ENCODE data around the gene KLHL11.

KLHL11 gene, protein sequence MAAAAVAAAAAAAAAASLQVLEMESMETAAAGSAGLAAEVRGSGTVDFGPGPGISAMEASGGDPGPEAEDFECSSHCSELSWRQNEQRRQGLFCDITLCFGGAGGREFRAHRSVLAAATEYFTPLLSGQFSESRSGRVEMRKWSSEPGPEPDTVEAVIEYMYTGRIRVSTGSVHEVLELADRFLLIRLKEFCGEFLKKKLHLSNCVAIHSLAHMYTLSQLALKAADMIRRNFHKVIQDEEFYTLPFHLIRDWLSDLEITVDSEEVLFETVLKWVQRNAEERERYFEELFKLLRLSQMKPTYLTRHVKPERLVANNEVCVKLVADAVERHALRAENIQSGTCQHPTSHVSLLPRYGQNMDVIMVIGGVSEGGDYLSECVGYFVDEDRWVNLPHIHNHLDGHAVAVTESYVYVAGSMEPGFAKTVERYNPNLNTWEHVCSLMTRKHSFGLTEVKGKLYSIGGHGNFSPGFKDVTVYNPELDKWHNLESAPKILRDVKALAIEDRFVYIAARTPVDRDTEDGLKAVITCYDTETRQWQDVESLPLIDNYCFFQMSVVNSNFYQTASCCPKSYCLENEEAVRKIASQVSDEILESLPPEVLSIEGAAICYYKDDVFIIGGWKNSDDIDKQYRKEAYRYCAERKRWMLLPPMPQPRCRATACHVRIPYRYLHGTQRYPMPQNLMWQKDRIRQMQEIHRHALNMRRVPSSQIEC

DNA sequence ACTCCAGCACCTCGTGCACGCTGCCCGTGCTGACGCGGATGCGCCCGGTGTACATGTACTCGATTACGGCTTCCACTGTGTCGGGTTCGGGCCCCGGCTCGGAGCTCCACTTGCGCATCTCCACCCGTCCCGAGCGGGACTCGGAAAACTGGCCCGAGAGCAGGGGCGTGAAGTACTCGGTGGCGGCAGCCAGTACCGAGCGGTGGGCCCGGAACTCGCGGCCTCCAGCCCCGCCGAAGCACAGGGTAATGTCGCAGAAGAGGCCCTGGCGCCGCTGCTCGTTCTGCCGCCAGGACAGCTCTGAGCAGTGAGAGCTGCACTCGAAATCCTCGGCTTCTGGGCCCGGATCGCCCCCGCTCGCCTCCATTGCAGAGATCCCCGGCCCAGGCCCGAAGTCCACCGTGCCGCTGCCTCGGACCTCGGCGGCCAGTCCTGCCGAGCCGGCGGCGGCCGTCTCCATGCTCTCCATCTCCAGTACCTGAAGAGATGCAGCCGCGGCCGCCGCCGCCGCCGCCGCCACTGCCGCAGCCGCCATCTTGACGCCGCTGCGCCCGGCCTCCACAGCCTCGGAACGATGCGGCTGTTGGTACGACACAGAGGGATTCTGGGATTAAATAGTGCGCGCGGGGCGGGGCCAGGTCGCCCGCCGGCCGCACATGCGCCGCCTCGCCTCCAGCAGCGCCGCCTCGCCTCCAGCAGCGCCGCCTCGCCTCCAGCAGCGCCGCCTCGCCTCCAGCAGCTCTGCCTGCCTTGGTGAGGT is at the start of gene KLHL11:
TSS of gene KLHL11 (minus strand) at position 588 of the 760 bp plus-strand sequence. CDS start at position 535, 53 bp downstream.
- intact Hi-C loops (cut with DNase I; ENCODE audit: low total_unique reads), result loop anchor here (10.0 kb wide), 1 partner anchor 50 kb away; the partner anchor contains the start of genes FKBP10 and P3H4
- peak within 1 kb of the TSS; percentile 96 to 100 for H3K4me3 ChIP-seq
- peak; percentile 86 to 93 for DNase-seq
- peak within 1 kb of the TSS; percentile 96 to 98 for H3K27ac ChIP-seq
- no peaks in the 10 kb centered on the region for H3K9me3 ChIP-seq
- no peaks in the 10 kb centered on the region for H3K27me3 ChIP-seq
- peaks cover 0 to 42% (median 25%) of the 10 kb centered on the region in 4 donors for H3K4me1 ChIP-seq
- peaks cover 0 to 27% (median 19%) of the 10 kb centered on the region in 3 donors for H3K36me3 ChIP-seq
- TF ChIP-seq, protein P1, sequence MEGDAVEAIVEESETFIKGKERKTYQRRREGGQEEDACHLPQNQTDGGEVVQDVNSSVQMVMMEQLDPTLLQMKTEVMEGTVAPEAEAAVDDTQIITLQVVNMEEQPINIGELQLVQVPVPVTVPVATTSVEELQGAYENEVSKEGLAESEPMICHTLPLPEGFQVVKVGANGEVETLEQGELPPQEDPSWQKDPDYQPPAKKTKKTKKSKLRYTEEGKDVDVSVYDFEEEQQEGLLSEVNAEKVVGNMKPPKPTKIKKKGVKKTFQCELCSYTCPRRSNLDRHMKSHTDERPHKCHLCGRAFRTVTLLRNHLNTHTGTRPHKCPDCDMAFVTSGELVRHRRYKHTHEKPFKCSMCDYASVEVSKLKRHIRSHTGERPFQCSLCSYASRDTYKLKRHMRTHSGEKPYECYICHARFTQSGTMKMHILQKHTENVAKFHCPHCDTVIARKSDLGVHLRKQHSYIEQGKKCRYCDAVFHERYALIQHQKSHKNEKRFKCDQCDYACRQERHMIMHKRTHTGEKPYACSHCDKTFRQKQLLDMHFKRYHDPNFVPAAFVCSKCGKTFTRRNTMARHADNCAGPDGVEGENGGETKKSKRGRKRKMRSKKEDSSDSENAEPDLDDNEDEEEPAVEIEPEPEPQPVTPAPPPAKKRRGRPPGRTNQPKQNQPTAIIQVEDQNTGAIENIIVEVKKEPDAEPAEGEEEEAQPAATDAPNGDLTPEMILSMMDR (IDR thresholded peaks at IDR 0.05), result peak; percentile 5 to 10

DNA sequence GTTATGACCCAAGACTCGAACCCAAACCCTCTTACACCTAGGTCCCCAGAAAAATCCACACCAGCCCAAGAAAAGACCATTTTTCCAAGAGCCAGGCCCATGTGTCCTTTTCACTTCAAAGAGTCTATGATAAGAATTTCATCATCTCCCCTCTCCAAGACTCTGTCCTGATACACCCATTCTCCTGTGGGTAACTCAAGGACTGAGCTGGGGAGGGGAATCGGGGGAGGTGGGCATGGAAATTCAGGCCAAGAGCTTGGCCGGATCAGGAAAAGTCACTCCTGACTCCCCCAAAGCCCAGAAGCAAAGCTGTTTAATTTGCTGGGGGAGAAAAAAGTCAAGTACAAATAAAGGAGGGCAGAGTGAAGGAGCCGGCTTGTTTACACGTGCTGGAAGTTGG is 49.8 kb upstream of the KLHL11 start:
- Histone ChIP-seq H3K4me3 (no peak overlapping the region), H3K27me3 (no peaks in the 10 kb centered on the region), H3K36me3 (peaks cover 27 to 39% (median 38%) of the 10 kb centered on the region in 3 donors), H3K4me1 (peaks cover 0 to 40% (median 20%) of the 10 kb centered on the region in 4 donors), H3K27ac (no peak overlapping the region), H3K9me3 (no peaks in the 10 kb centered on the region)
- intact Hi-C loops (cut with DNase I; ENCODE audit: low total_unique reads), result no loop called here
- TF ChIP-seq, protein P1 (IDR thresholded peaks at IDR 0.05), result no peak
- no peak for DNase-seq

DNA sequence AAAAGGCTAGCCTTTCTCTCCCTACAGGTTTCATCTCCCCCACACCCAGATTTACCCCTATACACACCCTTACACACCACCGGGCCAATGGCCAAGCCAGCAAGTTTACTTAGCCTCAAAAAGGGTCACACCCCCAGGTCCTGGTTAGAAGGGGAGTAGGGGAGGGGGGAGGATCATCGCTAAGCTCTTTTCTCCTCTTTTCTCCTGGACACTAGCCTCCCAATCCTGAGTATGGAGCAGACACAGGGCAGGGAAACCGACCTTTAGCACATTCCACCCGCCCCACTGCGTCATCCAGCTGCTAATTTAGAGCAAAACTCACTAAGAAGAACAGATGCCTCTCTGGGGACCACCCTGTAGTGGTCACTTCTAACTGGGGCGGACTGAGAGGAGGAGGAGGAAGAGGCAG is 49.1 kb upstream of the KLHL11 start:
- Histone ChIP-seq H3K4me1 (peaks cover 0 to 33% (median 16%) of the 10 kb centered on the region in 4 donors), H3K4me3 (no peak overlapping the region), H3K36me3 (peaks cover 34 to 45% (median 45%) of the 10 kb centered on the region in 3 donors), H3K9me3 (no peaks in the 10 kb centered on the region), H3K27ac (no peak overlapping the region), H3K27me3 (no peaks in the 10 kb centered on the region)
- TF ChIP-seq, protein P1 (IDR thresholded peaks at IDR 0.05), result no peak
- intact Hi-C loops (cut with DNase I; ENCODE audit: low total_unique reads), result no loop called here
- no peak for DNase-seq

DNA sequence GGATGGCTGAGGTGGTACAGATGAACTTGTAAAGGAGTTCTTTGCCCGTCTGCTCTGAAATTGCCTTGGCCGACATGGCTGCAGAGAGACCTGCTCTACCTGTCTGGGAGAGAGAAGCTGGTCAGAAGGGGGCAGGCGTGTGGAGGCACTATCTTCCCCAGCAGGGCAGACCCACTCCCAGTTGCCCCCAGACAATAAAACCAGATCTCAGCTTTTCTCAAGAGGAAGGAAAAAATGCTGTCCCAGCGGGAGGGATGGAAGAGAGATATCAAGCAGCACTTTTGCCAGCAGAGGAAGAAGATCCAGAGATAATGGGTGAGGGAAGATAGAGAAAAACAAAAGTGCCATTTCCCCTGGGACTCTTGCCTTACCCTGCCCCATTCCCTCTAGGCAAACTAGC is 48.6 kb upstream of the KLHL11 start:
- Histone ChIP-seq H3K27ac (no peak overlapping the region), H3K36me3 (peaks cover 39 to 51% (median 50%) of the 10 kb centered on the region in 3 donors), H3K9me3 (no peaks in the 10 kb centered on the region), H3K4me1 (peaks cover 0 to 31% (median 15%) of the 10 kb centered on the region in 4 donors), H3K27me3 (no peaks in the 10 kb centered on the region), H3K4me3 (no peak overlapping the region)
- TF ChIP-seq, protein P1 (IDR thresholded peaks at IDR 0.05), result no peak
- DNase-seq, result no peak
- intact Hi-C loops (cut with DNase I; ENCODE audit: low total_unique reads), result no loop called here

DNA sequence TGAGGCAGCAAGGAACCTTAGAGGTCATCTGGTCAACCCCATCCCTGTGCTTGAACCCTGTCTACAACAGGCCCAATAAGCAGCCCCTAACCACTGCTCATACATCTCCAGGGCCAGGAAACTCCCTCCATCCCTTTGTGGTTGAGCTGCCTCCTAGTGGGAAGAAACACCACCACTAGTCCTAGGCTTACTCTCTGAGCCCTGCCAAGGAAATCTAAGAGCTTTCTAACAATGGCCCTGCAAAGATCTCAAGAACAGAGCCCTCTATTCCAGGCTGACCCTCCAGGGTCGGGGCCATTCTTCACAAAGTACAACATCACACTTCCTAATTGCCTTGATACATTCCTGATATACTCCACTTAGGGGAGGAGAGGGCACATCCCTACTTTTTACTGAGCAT is 47.7 kb upstream of the KLHL11 start:
- intact Hi-C loops (cut with DNase I; ENCODE audit: low total_unique reads), result no loop called here
- H3K27ac ChIP-seq, result no peak overlapping the region
- TF ChIP-seq, protein P1 (IDR thresholded peaks at IDR 0.05), result no peak
- no peaks in the 10 kb centered on the region for H3K9me3 ChIP-seq
- H3K27me3 ChIP-seq, result no peaks in the 10 kb centered on the region
- peaks cover 48 to 60% (median 59%) of the 10 kb centered on the region in 3 donors for H3K36me3 ChIP-seq
- H3K4me3 ChIP-seq, result no peak overlapping the region
- peaks cover 0 to 30% (median 14%) of the 10 kb centered on the region in 4 donors for H3K4me1 ChIP-seq
- DNase-seq, result no peak
